ENCODE measurements around the gene TBC1D1. TPM values are rescaled to one million over a fixed set of nuclear protein-coding genes. Genes with fewer than 3 reads are reported as not detected.
A peak's percentile ranks its signal among the peaks of the same experiment; 100 is the strongest.

TBC1D1 gene
- total and polyA plus RNA-seq, 4 experiments from 2014 or later: 15.3 to 46.7 (median 34.3) TPM

GRCh38 chr4:38073596-38074234, 182.8 kb downstream of the TBC1D1 start:
- no peak overlapping the region for H3K27ac ChIP-seq (ENCODE audit: low read depth, low read length)
- Mint-ChIP-seq H3K4me3 (no peak overlapping the region), H3K9me3 (no peaks in the 10 kb centered on the region), H3K27me3 (no peaks in the 10 kb centered on the region), H3K36me3 (peaks cover 42 to 63% of the 10 kb centered on the region in 2 donors), H3K4me1 (peaks cover 2 to 9% (median 4%) of the 10 kb centered on the region in 4 donors), H3K27ac (peak overlapping the region in 1 of 7 donors; percentile 17)
- intact Hi-C loops (cut with micrococcal nuclease): no loop called here
- H3K4me1 ChIP-seq (ENCODE audit: insufficient read depth, low read length): no peaks in the 10 kb centered on the region
- ChIA-PET POLR2A (ENCODE audit: partially characterized antibody) (no interaction called here), CTCF (ENCODE audit: partially characterized antibody) (interaction anchor here (0.7 kb wide), 1 partner anchor 657 kb away, joined by 3 read pairs; no protein-coding TSS in a partner anchor)
- no peaks in the 10 kb centered on the region for H3K9me3 ChIP-seq (ENCODE audit: control insufficient read depth in 1 of 2, low read length in 2 of 2)
- H3K4me3 ChIP-seq (ENCODE audit: low read length in 2 of 2): no peak overlapping the region
- no peaks in the 10 kb centered on the region for H3K27me3 ChIP-seq (ENCODE audit: insufficient read depth, low read length)
- DNase-seq: no peak
- no peaks in the 10 kb centered on the region for H3K36me3 ChIP-seq (ENCODE audit: insufficient read depth, low read length)

GRCh38 chr4:38075370-38076152, 184.7 kb downstream of the TBC1D1 start:
- no peaks in the 10 kb centered on the region for H3K27me3 ChIP-seq (ENCODE audit: insufficient read depth, low read length)
- Mint-ChIP-seq H3K27me3 (no peaks in the 10 kb centered on the region), H3K9me3 (no peaks in the 10 kb centered on the region), H3K27ac (peak overlapping the region in 1 of 7 donors; percentile 55), H3K4me3 (no peak overlapping the region), H3K4me1 (peaks cover 0 to 3% (median under 1%) of the 10 kb centered on the region in 4 donors), H3K36me3 (peaks cover 41 to 64% of the 10 kb centered on the region in 2 donors)
- H3K4me1 ChIP-seq (ENCODE audit: insufficient read depth, low read length): no peaks in the 10 kb centered on the region
- H3K27ac ChIP-seq (ENCODE audit: low read depth, low read length): no peak overlapping the region
- H3K4me3 ChIP-seq (ENCODE audit: low read length in 2 of 2): no peak overlapping the region
- DNase-seq: no peak
- ChIA-PET POLR2A (ENCODE audit: partially characterized antibody) (no interaction called here), CTCF (ENCODE audit: partially characterized antibody) (no interaction called here)
- H3K36me3 ChIP-seq (ENCODE audit: insufficient read depth, low read length): no peaks in the 10 kb centered on the region
- intact Hi-C loops (cut with micrococcal nuclease): no loop called here
- no peaks in the 10 kb centered on the region for H3K9me3 ChIP-seq (ENCODE audit: control insufficient read depth in 1 of 2, low read length in 2 of 2)

GRCh38 chr4:38076153-38076669, 185.3 kb downstream of the TBC1D1 start:
- Histone ChIP-seq H3K27ac (ENCODE audit: low read depth, low read length) (no peak overlapping the region), H3K36me3 (ENCODE audit: insufficient read depth, low read length) (no peaks in the 10 kb centered on the region), H3K27me3 (ENCODE audit: insufficient read depth, low read length) (no peaks in the 10 kb centered on the region), H3K9me3 (ENCODE audit: control insufficient read depth in 1 of 2, low read length in 2 of 2) (no peaks in the 10 kb centered on the region), H3K4me1 (ENCODE audit: insufficient read depth, low read length) (no peaks in the 10 kb centered on the region), H3K4me3 (ENCODE audit: low read length in 2 of 2) (no peak overlapping the region)
- peaks cover 43 to 65% of the 10 kb centered on the region in 2 donors for H3K36me3 Mint-ChIP-seq
- no peak for DNase-seq
- no peaks in the 10 kb centered on the region for H3K9me3 Mint-ChIP-seq
- ChIA-PET CTCF (ENCODE audit: partially characterized antibody) (interaction anchor here (1.3 kb wide), 1 partner anchor 14 kb away, joined by 4 read pairs; no protein-coding TSS in a partner anchor), POLR2A (ENCODE audit: partially characterized antibody) (no interaction called here)
- no peak overlapping the region for H3K4me3 Mint-ChIP-seq
- no peak overlapping the region for H3K27ac Mint-ChIP-seq
- H3K4me1 Mint-ChIP-seq: peaks cover 0 to 4% (median under 1%) of the 10 kb centered on the region in 4 donors
- no peaks in the 10 kb centered on the region for H3K27me3 Mint-ChIP-seq
- intact Hi-C loops (cut with micrococcal nuclease): no loop called here

- peaks cover 45 to 63% of the 10 kb centered on the region in 2 donors for H3K36me3 Mint-ChIP-seq
- Histone ChIP-seq H3K36me3 (ENCODE audit: insufficient read depth, low read length) (no peaks in the 10 kb centered on the region), H3K27me3 (ENCODE audit: insufficient read depth, low read length) (no peaks in the 10 kb centered on the region), H3K9me3 (ENCODE audit: control insufficient read depth in 1 of 2, low read length in 2 of 2) (no peaks in the 10 kb centered on the region), H3K27ac (ENCODE audit: low read depth, low read length) (no peak overlapping the region), H3K4me3 (ENCODE audit: low read length in 2 of 2) (no peak overlapping the region), H3K4me1 (ENCODE audit: insufficient read depth, low read length) (no peaks in the 10 kb centered on the region)
- intact Hi-C loops (cut with micrococcal nuclease): no loop called here
- no peak for DNase-seq
- H3K27me3 Mint-ChIP-seq: no peaks in the 10 kb centered on the region
- peaks cover 0 to 8% (median 3%) of the 10 kb centered on the region in 4 donors for H3K4me1 Mint-ChIP-seq
- H3K4me3 Mint-ChIP-seq: no peak overlapping the region
- no peaks in the 10 kb centered on the region for H3K9me3 Mint-ChIP-seq
- peak overlapping the region in 2 of 7 donors; percentile 24 to 29 for H3K27ac Mint-ChIP-seq
- POLR2A ChIA-PET (ENCODE audit: partially characterized antibody): no interaction called here
- CTCF ChIA-PET (ENCODE audit: partially characterized antibody): interaction anchor here (1.1 to 1.5 kb wide), 3 partner anchors 16 to 707 kb away, joined by 3 to 5 read pairs (median 4); no protein-coding TSS in a partner anchor
These were observed 187.1 kb downstream of the TBC1D1 start for GRCh38 chr4:38077791-38078489.

GRCh38 chr4:38078590-38079421, 187.9 kb downstream of the TBC1D1 start:
- no peak overlapping the region for H3K4me3 Mint-ChIP-seq
- intact Hi-C loops (cut with micrococcal nuclease): no loop called here
- no peak overlapping the region for H3K27ac ChIP-seq (ENCODE audit: low read depth, low read length)
- H3K4me1 ChIP-seq (ENCODE audit: insufficient read depth, low read length): no peaks in the 10 kb centered on the region
- CTCF ChIA-PET (ENCODE audit: partially characterized antibody): interaction anchor here (1.1 to 1.5 kb wide), 2 partner anchors 17 to 706 kb away, joined by 3 to 5 read pairs; no protein-coding TSS in a partner anchor
- H3K27ac Mint-ChIP-seq: peak overlapping the region in 4 of 7 donors; percentile 10 to 36 (median 23)
- H3K27me3 Mint-ChIP-seq: no peaks in the 10 kb centered on the region
- H3K36me3 Mint-ChIP-seq: peaks cover 40 to 62% of the 10 kb centered on the region in 2 donors
- H3K27me3 ChIP-seq (ENCODE audit: insufficient read depth, low read length): no peaks in the 10 kb centered on the region
- H3K9me3 ChIP-seq (ENCODE audit: control insufficient read depth in 1 of 2, low read length in 2 of 2): no peaks in the 10 kb centered on the region
- no peak overlapping the region for H3K4me3 ChIP-seq (ENCODE audit: low read length in 2 of 2)
- no peaks in the 10 kb centered on the region for H3K36me3 ChIP-seq (ENCODE audit: insufficient read depth, low read length)
- peaks cover 0 to 8% (median 4%) of the 10 kb centered on the region in 4 donors for H3K4me1 Mint-ChIP-seq
- H3K9me3 Mint-ChIP-seq: no peaks in the 10 kb centered on the region
- POLR2A ChIA-PET (ENCODE audit: partially characterized antibody): no interaction called here
- no peak for DNase-seq

- ChIA-PET POLR2A (ENCODE audit: partially characterized antibody) (no interaction called here), CTCF (ENCODE audit: partially characterized antibody) (no interaction called here)
- no peak overlapping the region for H3K27ac ChIP-seq (ENCODE audit: low read depth, low read length)
- no peak for DNase-seq
- no peaks in the 10 kb centered on the region for H3K27me3 ChIP-seq (ENCODE audit: insufficient read depth, low read length)
- H3K4me1 ChIP-seq (ENCODE audit: insufficient read depth, low read length): no peaks in the 10 kb centered on the region
- Mint-ChIP-seq H3K4me3 (no peak overlapping the region), H3K27ac (peak overlapping the region in 2 of 7 donors; percentile 41 to 42), H3K36me3 (peaks cover 45 to 49% of the 10 kb centered on the region in 2 donors), H3K9me3 (no peaks in the 10 kb centered on the region), H3K4me1 (peaks cover 0 to 8% (median 4%) of the 10 kb centered on the region in 4 donors), H3K27me3 (no peaks in the 10 kb centered on the region)
- H3K9me3 ChIP-seq (ENCODE audit: control insufficient read depth in 1 of 2, low read length in 2 of 2): no peaks in the 10 kb centered on the region
- no peak overlapping the region for H3K4me3 ChIP-seq (ENCODE audit: low read length in 2 of 2)
- intact Hi-C loops (cut with micrococcal nuclease): no loop called here
- no peaks in the 10 kb centered on the region for H3K36me3 ChIP-seq (ENCODE audit: insufficient read depth, low read length)
These were observed 189.4 kb downstream of the TBC1D1 start for GRCh38 chr4:38080061-38080974.

Measured in CD4-positive, alpha-beta memory T cell (primary cell).